K562 (cell line): Measurements from ENCODE around the gene ZNF516. TPM values are rescaled to one million over a fixed set of nuclear protein-coding genes. Genes with fewer than 3 reads are reported as not detected.

Experiments used
- ATAC-seq: fragments of 200-7000 bp; cut with Tn5 transposase; 3 replicates; pipeline ENCODE4 v1.9.1; 2020; ENCODE audit warnings: moderate library complexity
- BruUV-seq: library from RNA; stranded (reverse); fragments of 400-500 nt; replicated peaks from 2 replicates; lab custom pipeline; 2021; lab: Mats Ljungman, UMichigan
- CTCF ChIA-PET: fragments of 300-600 bp; formaldehyde crosslinking; extraction: SDS; loops from one replicate; lab custom pipeline; 2021; ENCODE audit warnings: low intra/inter-chr PET ratio; lab: Yijun Ruan, JAX
- POLR2A ChIA-PET: fragments of 300-600, 350-650 bp; sonication (Branson Sonifier 250); formaldehyde crosslinking; extraction: SDS; loops from one replicate; lab custom pipeline; 2021; ENCODE audit warnings: antibody characterized with exemption, inconsistent platforms; lab: Yijun Ruan, JAX
- DNase-seq, 4 experiments: peaks; one replicate each; pipeline versions ENCODE4 v3.0.0 to v3.0.0-alpha.2; 2011 to 2018; ENCODE audit warnings: low spot score in 3 of 4, mixed read lengths in 3 of 4; ENCODE audit errors: extremely low read depth in 1 of 4
- FAIRE-seq: peaks from 2 replicates; lab custom pipeline; 2011; peaks lifted over from hg19 to GRCh38; lab: Jason Lieb, UNC
- H2AFZ ChIP-seq: 2 replicates; pipeline ENCODE4 v1.6.0; 2011; ENCODE audit warnings: low read depth, low read length, control low read depth, inconsistent platforms
- H3K27ac ChIP-seq: fragments of 200-600 bp; 3 replicates; pipeline ENCODE4 v1.8.0; 2011; ENCODE audit warnings: low read depth, mild to moderate bottlenecking, control low read depth, inconsistent platforms, low read length, moderate library complexity, mixed read lengths; ENCODE audit errors: extremely low read depth
- H3K27me3 ChIP-seq, 2 experiments: fragments of 300-600 bp in 1 of 2; 2 replicates in 1 of 2; 3 replicates in 1 of 2; pipeline versions ENCODE4 v1.6.0 to v1.8.0; 2011; ENCODE audit warnings: inconsistent platforms in 2 of 2, low read length in 2 of 2, mild to moderate bottlenecking in 1 of 2, mixed read lengths in 1 of 2, moderate library complexity in 1 of 2; ENCODE audit not compliant: control insufficient read depth in 2 of 2, insufficient read depth in 2 of 2
- H3K36me3 ChIP-seq: fragments of 300-600 bp; 3 replicates; pipeline ENCODE4 v1.8.0; 2011; ENCODE audit warnings: mild to moderate bottlenecking, low read length, inconsistent platforms; ENCODE audit not compliant: control insufficient read depth, insufficient read depth
- H3K4me1 ChIP-seq, 2 experiments: fragments of 200-600 bp in 1 of 2; replicated peaks in 1 of 2; 2 replicates in 1 of 2; 3 replicates in 1 of 2; pipeline versions ENCODE4 v1.5.1 to v1.8.0; 2011; ENCODE audit warnings: inconsistent platforms in 2 of 2, low read length in 2 of 2, mild to moderate bottlenecking in 1 of 2, mixed read lengths in 1 of 2, moderate library complexity in 1 of 2; ENCODE audit not compliant: control insufficient read depth in 2 of 2, insufficient read depth in 2 of 2
- H3K4me2 ChIP-seq: 2 replicates; pipeline ENCODE4 v1.6.1; 2011; ENCODE audit warnings: low read length, control low read depth, inconsistent platforms, mixed read lengths; ENCODE audit not compliant: insufficient read depth
- H3K4me3 ChIP-seq: fragments of 200-600 bp; sonication (generic), shearing (Covaris generic); 2 replicates; pipeline ENCODE4 v1.5.1; 2016; ENCODE audit warnings: control low read depth, inconsistent platforms
- H3K79me2 ChIP-seq: fragments of 200-600 bp; 3 replicates; pipeline ENCODE4 v1.8.0; 2011; ENCODE audit warnings: low read length, inconsistent platforms; ENCODE audit not compliant: control insufficient read depth, insufficient read depth
- H3K9ac ChIP-seq, 2 experiments: 2 replicates each; pipeline versions ENCODE4 v1.6.0 to v1.6.1; 2011; ENCODE audit warnings: low read depth in 2 of 2, low read length in 2 of 2, control low read depth in 1 of 2, inconsistent platforms in 1 of 2, mild to moderate bottlenecking in 1 of 2, mixed read lengths in 1 of 2; ENCODE audit not compliant: insufficient read depth in 1 of 2
- H3K9me1 ChIP-seq: one replicate; pipeline ENCODE4 v1.6.0; 2011; ENCODE audit warnings: inconsistent platforms, mild to moderate bottlenecking, low read length, moderate library complexity; ENCODE audit not compliant: control insufficient read depth, insufficient read depth
- H3K9me3 ChIP-seq: replicated peaks from 2 replicates; pipeline ENCODE4 v1.5.1; 2011; ENCODE audit warnings: low read depth, low read length, inconsistent platforms; ENCODE audit not compliant: control insufficient read depth, insufficient read depth
- H4K20me1 ChIP-seq: replicated peaks from 2 replicates; pipeline ENCODE4 v1.6.1; 2011; ENCODE audit warnings: low read length, inconsistent platforms, mixed read lengths; ENCODE audit not compliant: control insufficient read depth, insufficient read depth
- SAFB2 ChIP-seq: fragments of 200-400 bp; formaldehyde crosslinking; IDR thresholded peaks from 2 replicates; pipeline ENCODE4 v1.6.1; 2018; ENCODE audit warnings: borderline replicate concordance, low read length, low read depth, moderate library complexity; ENCODE audit not compliant: severe bottlenecking
- THRB ChIP-seq: fragments of 450-650 bp; formaldehyde crosslinking; conservative IDR thresholded peaks from 2 replicates; pipeline ENCODE4 v1.4.0; 2022; ENCODE audit warnings: mild to moderate bottlenecking, missing genetic modification characterization
- XRCC3 ChIP-seq: fragments of 450-650 bp; IDR thresholded peaks from 2 replicates; pipeline ENCODE4 v1.6.1; 2017; ENCODE audit warnings: mild to moderate bottlenecking, moderate library complexity
- ZBTB26 ChIP-seq: fragments of 450-650 bp; formaldehyde crosslinking; IDR thresholded peaks from 2 replicates; pipeline ENCODE4 v1.4.0; 2022; ENCODE audit warnings: missing genetic modification characterization
- WGBS: fragments of 100-300 bp; shearing (Covaris generic); methylation state at CpG from one replicate; pipeline ENCODE4 v1.1.6; 2016; ENCODE audit warnings: low coverage, mixed read lengths; ENCODE audit not compliant: insufficient coverage; ENCODE audit errors: missing lambda C conversion rate; 5-methylcytosine and 5-hydroxymethylcytosine counted together
- in situ Hi-C: fragments of 300-500 bp; cut with MboI; formaldehyde crosslinking; loops from 4 replicates; pipeline ENCODE4 v1.15.0; 2018; ENCODE audit warnings: inconsistent platforms, mixed read lengths
- intact Hi-C: fragments of 100-400 bp; cut with micrococcal nuclease; formaldehyde crosslinking; loops from 2 replicates; pipeline ENCODE4 v1.14.2; 2022
- polyA plus RNA-seq, 8 experiments: library from polyadenylated mRNA; depleted of rRNA in 4 of 8; stranded (reverse) in 5 of 8; unstranded in 3 of 8; fragments of >200 nt; fragmentation: Nextera tagmentation in 2 of 8; fragmentation: Illumina TruSeq in 1 of 8; extraction: Ambion mirVana in 2 of 8; extraction: Trizol in 1 of 8; gene quantifications; 2 replicates each; pipeline versions ENCODE4 v1.2.1 to v1.2.3, GENCODE V29; 2011 to 2014; ENCODE audit warnings: inconsistent platforms in 1 of 8, missing spikeins in 1 of 8
- total RNA-seq, 7 experiments: library from RNA; depleted of rRNA in 6 of 7; stranded (reverse); fragments of >200 nt in 6 of 7; fragmentation: Illumina TruSeq in 2 of 7; extraction: Trizol in 2 of 7; gene quantifications; 2 replicates each; pipeline versions ENCODE4 v1.2.1 to v1.2.3, GENCODE V29; 2011 to 2021; ENCODE audit warnings: low replicate concordance in 1 of 7

The ZNF516 gene
- total and polyA plus RNA-seq, 9 of the 15 experiments (the other 6 are each of a cell fraction or from before 2014, with no cell fraction given) = 0.04 to 0.20 (median 0.08) TPM; not detected in 3

- 5% methylated on average over 23 of the region's 29 CpGs for WGBS
- H3K9me1 ChIP-seq = no peaks in the 10 kb centered on the region
- in situ Hi-C loops = no loop called here
- ChIA-PET POLR2A (no interaction called here), CTCF (no interaction called here)
- peaks cover 4 to 30% of the 10 kb centered on the region in 2 experiments; a peak in 3 of 5 replicates for H3K27me3 ChIP-seq
- no peak overlapping the region for H3K9ac ChIP-seq
- DNase-seq (no peak), FAIRE-seq (no peak)
- H3K36me3 ChIP-seq = no peaks in the 10 kb centered on the region
- no peak overlapping the region for H3K4me3 ChIP-seq
- intact Hi-C loops = loop anchor here (10.0 kb wide), 1 partner anchor 462 kb away; no protein-coding TSS in a partner anchor
- no TSS peak for BruUV-seq
- no peak overlapping the region for H3K27ac ChIP-seq
- H4K20me1 ChIP-seq = no peaks in the 10 kb centered on the region
- no peaks in the 10 kb centered on the region for H3K9me3 ChIP-seq
- no peak for TF ChIP-seq THRB (CRISPR knock-in tag)
- TF ChIP-seq ZBTB26 = no peak
- no peak for TF ChIP-seq XRCC3
- no peak for TF ChIP-seq SAFB2
- TF ChIP-seq, all 486 proteins: peak for 0
- Histone ChIP-seq H3K79me2 (no peaks in the 10 kb centered on the region), H3K4me2 (no peak overlapping the region), H2AFZ (no peak overlapping the region), H3K4me1 (no peaks in the 10 kb centered on the region)
- ATAC-seq = no peak
Observed at GRCh38 chr18:76346490-76347130, 148.4 kb downstream of the ZNF516 start.
